Lower leg skin (tissue), 4 donors: ENCODE results near the gene GEMIN7. TPM values are rescaled to one million over a fixed set of nuclear protein-coding genes. Genes with fewer than 3 reads are reported as not detected.

Experiments
- DNase-seq, 2 donors: peaks; one replicate each; pipeline ENCODE4 v3.0.0-alpha.2; 2019; ENCODE audit warnings: low spot score in 2 of 2
- H3K4me3 ChIP-seq: fragments of 200-600 bp; sonication (generic); 2 replicates; pipeline ENCODE4 v1.5.1; 2017; ENCODE audit warnings: mild to moderate bottlenecking, low read depth; ENCODE audit not compliant: poor library complexity, severe bottlenecking
- POLR2A ChIP-seq, 2 donors: fragments of 450-650 bp; IDR thresholded peaks; one replicate each; pipeline ENCODE4 v1.6.1; 2016 to 2017; ENCODE audit warnings: antibody characterized with exemption in 2 of 2, mild to moderate bottlenecking in 1 of 2, moderate library complexity in 1 of 2
- WGBS, 2 donors: methylation state at CpG; one replicate each; pipeline ENCODE4 v1.1.5; 2018; 5-methylcytosine and 5-hydroxymethylcytosine counted together
- intact Hi-C: fragments of 100-400 bp; cut with DNase I; formaldehyde crosslinking; loops from one replicate; pipeline ENCODE4 v1.15.0; 2023; ENCODE audit warnings: low total_unique reads
- total RNA-seq, 4 donors: library from RNA; depleted of rRNA; stranded (reverse); fragments of >200 nt; gene quantifications; one replicate each; pipeline ENCODE4 v1.1.0, GENCODE V29; 2016
- TF ChIP-seq, protein P1 (sequence below), 3 donors: fragments of 450-650 bp; IDR thresholded peaks; one replicate each; pipeline ENCODE4 v1.5.1; 2016; ENCODE audit warnings: antibody characterized with exemption in 3 of 3, mild to moderate bottlenecking in 3 of 3, moderate library complexity in 2 of 3

GEMIN7 gene
- total RNA-seq, 4 donors from 2014 or later: 11.8 to 24.9 (median 21.5) TPM

DNA sequence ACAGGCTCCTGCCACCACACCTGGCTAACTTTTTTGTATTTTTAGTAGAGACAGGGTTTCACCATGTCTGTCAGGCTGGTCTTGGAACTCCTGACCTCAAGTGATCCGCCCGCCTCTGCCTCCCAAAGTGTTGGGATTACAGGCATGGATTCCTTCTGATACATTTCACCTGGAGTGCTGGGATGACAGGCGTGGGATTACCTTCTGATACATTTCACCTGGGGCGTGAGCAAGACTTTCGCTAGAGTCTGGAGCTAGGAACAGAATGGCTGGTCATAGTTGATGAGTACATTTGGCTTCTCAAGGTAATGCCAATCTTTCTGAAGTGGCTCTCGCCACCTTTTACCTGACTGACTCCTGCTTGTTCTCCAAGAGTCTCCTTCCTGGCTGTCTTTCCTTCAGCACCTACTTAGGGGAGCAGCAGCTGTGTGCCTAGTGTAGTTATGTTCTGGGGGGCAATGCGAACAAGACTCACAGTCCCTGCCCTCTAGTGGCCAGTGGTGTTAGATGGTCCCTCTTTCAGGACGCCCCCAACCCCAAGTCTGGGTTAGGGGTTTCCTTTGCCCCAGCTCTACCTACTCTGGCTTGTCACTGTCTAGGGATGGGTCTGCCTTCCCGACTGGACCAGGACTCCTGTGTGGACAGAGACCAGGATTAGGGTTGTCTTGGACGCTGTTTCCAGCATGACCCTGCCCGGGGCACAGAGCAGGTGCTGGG is 33.2 kb downstream of the GEMIN7 start:
- H3K4me3 ChIP-seq: no peak overlapping the region
- no peak for TF ChIP-seq POLR2A (IDR thresholded peaks at IDR 0.05)
- TF ChIP-seq, protein P1, sequence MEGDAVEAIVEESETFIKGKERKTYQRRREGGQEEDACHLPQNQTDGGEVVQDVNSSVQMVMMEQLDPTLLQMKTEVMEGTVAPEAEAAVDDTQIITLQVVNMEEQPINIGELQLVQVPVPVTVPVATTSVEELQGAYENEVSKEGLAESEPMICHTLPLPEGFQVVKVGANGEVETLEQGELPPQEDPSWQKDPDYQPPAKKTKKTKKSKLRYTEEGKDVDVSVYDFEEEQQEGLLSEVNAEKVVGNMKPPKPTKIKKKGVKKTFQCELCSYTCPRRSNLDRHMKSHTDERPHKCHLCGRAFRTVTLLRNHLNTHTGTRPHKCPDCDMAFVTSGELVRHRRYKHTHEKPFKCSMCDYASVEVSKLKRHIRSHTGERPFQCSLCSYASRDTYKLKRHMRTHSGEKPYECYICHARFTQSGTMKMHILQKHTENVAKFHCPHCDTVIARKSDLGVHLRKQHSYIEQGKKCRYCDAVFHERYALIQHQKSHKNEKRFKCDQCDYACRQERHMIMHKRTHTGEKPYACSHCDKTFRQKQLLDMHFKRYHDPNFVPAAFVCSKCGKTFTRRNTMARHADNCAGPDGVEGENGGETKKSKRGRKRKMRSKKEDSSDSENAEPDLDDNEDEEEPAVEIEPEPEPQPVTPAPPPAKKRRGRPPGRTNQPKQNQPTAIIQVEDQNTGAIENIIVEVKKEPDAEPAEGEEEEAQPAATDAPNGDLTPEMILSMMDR (IDR thresholded peaks at IDR 0.05): no peak
- intact Hi-C loops: no loop called here
- WGBS, 2 donors: 90 to 94% methylated on average over 11 of the region's 11 CpGs
- DNase-seq: no peak

DNA sequence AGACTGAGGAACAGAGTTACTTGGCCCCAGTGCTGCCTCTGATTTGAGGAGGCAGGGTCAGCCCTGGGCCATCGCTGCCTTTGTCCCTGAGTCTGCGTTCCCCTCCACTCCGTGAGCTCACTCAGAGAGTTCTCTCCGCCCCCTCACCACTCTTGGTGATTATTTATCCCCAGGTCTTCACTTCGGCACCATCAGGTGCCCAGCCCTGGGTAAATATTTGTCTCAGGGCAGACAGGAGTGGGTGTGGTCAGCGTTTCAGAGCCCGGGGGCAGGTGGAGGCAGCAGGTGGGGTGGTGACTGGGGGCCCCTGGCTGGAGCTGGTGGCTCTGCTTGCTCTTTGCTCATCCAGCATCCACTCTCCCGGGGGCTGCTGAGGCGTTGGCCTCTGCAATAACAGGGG is 34.6 kb downstream of the GEMIN7 start:
- DNase-seq: no peak
- H3K4me3 ChIP-seq: no peak overlapping the region
- no peak for TF ChIP-seq POLR2A (IDR thresholded peaks at IDR 0.05)
- TF ChIP-seq, protein P1 (IDR thresholded peaks at IDR 0.05): no peak
- intact Hi-C loops: no loop called here
- 56 to 65% methylated on average over 9 of the region's 9 CpGs for WGBS, 2 donors

DNA sequence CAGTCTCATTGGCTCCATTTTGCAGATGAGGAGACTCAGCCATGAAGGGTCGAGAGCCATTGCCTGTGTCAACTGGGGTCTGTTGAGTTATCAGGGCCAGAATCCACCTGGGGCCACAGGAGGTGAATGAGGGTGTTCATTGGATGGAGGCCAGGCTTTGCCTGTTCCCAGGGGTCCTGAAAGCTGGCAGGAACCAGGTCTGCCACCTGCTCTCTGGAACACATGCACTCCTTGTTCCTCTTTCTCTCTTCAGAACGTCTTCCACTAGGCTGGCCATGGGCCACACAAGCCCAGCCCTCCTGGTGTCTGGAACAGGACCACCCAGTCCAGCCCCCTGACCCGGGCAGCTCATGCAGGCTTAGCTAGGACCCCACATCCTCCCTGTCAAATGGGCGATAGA is 35.1 kb downstream of the GEMIN7 start:
- H3K4me3 ChIP-seq: no peak overlapping the region
- intact Hi-C loops: no loop called here
- DNase-seq: no peak
- 76% methylated on average over 4 of the region's 4 CpGs for WGBS, 2 donors
- TF ChIP-seq, protein P1 (IDR thresholded peaks at IDR 0.05): no peak

DNA sequence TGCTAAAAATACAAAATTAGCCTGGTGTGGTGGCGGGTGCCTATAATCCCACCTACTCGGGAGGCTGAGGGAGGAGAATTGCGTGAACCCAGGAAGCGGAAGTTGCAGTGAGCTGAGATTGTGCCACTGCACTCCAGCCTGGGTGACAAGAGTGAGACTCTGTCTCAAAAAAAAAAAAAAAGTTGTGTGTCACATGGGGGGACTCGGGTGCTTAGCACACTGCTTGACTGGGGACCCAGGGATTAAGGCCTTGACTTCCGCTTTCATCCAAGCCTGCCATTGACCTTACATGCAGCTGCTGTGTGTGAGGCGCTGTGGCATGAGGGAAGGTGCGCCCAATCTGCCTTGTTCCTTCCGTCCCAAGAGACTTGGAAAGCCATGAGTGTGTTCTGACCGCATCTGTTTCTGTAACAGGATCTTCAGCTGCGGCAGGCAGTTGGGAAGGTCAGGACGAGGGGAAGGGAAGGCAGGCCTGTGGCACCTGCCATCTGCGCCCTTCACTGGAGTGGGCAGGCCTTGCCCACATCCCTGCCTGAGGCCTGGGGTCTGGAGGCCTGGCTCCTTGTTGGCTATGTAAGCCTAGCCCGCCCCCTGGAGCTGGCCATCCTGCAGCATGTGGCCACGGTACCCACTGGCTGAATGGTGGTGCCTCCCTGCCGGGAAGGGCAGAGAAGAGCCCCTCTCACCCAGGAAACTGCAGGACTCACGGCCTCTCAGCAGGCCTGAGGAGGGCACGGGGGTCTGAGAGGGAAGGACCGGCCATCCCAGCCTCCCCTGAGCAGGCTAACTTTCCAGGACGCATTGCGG is 37.0 kb downstream of the GEMIN7 start:
- WGBS, 2 donors: 91 to 92% methylated on average over 18 to 19 of the region's 21 CpGs
- intact Hi-C loops: no loop called here
- TF ChIP-seq, protein P1 (IDR thresholded peaks at IDR 0.05): no peak
- TF ChIP-seq POLR2A (IDR thresholded peaks at IDR 0.05): no peak
- H3K4me3 ChIP-seq: no peak overlapping the region
- DNase-seq: no peak

GRCh38 chr19:45117167-45117594 is 38.1 kb downstream of the GEMIN7 start:
- TF ChIP-seq, protein P1 (IDR thresholded peaks at IDR 0.05): no peak
- no peak for TF ChIP-seq POLR2A (IDR thresholded peaks at IDR 0.05)
- H3K4me3 ChIP-seq: no peak overlapping the region
- WGBS, 2 donors: 52 to 58% methylated on average over 13 to 16 of the region's 16 CpGs
- DNase-seq: no peak
- intact Hi-C loops: no loop called here
